KOPT-K1 (cell line): ENCODE data around the gene JAML.
"Not testable (repeated sequence)": the region's sequence is repeated elsewhere in the genome, so short reads cannot be mapped to it uniquely, and the experiment has no call there.

Experiments used
- H3K27ac ChIP-seq: fragments of 200-600 bp; sonication (generic); 2 replicates; pipeline ENCODE4 v1.5.1; 2016; ENCODE audit warnings: antibody characterized with exemption, mild to moderate bottlenecking, low read depth, low read length; ENCODE audit not compliant: poor library complexity, severe bottlenecking
- H3K36me3 ChIP-seq: fragments of 200-600 bp; sonication (generic); 2 replicates; pipeline ENCODE4 v1.5.1; 2017; ENCODE audit warnings: antibody characterized with exemption, mild to moderate bottlenecking, low read length, moderate library complexity; ENCODE audit not compliant: insufficient read depth
- H3K9me3 ChIP-seq: fragments of 200-600 bp; sonication (generic); 2 replicates; pipeline ENCODE4 v1.5.1; 2017; ENCODE audit warnings: antibody characterized with exemption, low read length, mild to moderate bottlenecking; ENCODE audit not compliant: insufficient read depth, poor library complexity, severe bottlenecking

Gene JAML

GRCh38 chr11:118200497-118200896 is 24.3 kb downstream of the JAML start:
- H3K36me3 ChIP-seq = no peaks in the 10 kb centered on the region
- H3K27ac ChIP-seq = no peak overlapping the region
- H3K9me3 ChIP-seq = no peaks in the 10 kb centered on the region

GRCh38 chr11:118199135-118199534 is 25.7 kb downstream of the JAML start:
- Histone ChIP-seq H3K27ac (no peak overlapping the region), H3K9me3 (no peaks in the 10 kb centered on the region), H3K36me3 (no peaks in the 10 kb centered on the region)

DNA sequence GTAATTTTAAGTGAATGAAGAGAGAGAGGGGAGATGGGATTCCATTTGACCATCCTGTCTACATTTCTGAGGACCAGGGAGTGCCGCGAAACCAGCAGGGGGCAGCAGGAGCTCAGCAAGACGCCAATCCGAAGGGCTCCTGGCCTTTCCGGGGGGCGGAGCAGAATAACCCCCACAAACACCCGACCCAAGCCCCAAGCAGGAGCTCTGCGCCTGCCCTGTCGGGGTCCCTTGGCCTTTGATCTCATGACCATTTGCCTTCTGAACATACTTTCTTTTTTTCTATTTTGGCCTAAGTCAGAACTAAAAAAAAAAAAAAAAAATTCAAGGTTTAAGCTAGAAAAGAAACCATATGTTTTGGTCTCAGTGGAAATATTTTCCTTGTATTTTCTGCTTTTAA is 26.4 kb downstream of the JAML start:
- Histone ChIP-seq H3K9me3 (no peaks in the 10 kb centered on the region), H3K36me3 (no peaks in the 10 kb centered on the region), H3K27ac (no peak overlapping the region)

- Histone ChIP-seq H3K36me3 (no peaks in the 10 kb centered on the region), H3K27ac (no peak overlapping the region), H3K9me3 (no peaks in the 10 kb centered on the region)
Observed at GRCh38 chr11:118194835-118195627, 29.8 kb downstream of the JAML start.

- Histone ChIP-seq H3K36me3 (no peaks in the 10 kb centered on the region), H3K27ac (no peak overlapping the region), H3K9me3 (no peaks in the 10 kb centered on the region)
Observed at GRCh38 chr11:118193910-118194566, 30.8 kb downstream of the JAML start.

DNA sequence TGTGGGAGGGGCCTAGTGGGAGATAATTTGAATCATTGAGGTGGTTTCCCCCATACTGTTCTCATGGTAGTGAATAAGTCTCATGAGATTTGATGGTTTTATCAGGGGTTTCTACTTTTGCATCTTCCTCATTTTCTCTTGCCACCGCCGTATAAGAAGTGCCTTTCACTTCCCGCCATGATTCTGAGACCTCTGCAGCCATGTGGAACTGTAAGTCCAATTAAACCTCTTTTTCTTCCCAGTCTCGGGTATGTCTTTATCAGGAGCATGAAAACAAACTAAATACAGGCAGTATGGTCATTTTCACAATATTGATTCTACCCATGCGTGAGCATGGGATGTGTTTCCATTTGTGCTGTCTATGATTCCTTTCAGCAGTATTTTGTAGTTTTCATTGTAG is 32.0 kb downstream of the JAML start:
- H3K9me3 ChIP-seq, H3K27ac ChIP-seq, H3K36me3 ChIP-seq: not testable (repeated sequence)

GRCh38 chr11:118190942-118191506 is 33.8 kb downstream of the JAML start:
- H3K9me3 ChIP-seq, H3K36me3 ChIP-seq, H3K27ac ChIP-seq: not testable (repeated sequence)

GRCh38 chr11:118186346-118187107 is 38.3 kb downstream of the JAML start:
- Histone ChIP-seq H3K36me3 (no peaks in the 10 kb centered on the region), H3K27ac (no peak overlapping the region), H3K9me3 (no peaks in the 10 kb centered on the region)

DNA sequence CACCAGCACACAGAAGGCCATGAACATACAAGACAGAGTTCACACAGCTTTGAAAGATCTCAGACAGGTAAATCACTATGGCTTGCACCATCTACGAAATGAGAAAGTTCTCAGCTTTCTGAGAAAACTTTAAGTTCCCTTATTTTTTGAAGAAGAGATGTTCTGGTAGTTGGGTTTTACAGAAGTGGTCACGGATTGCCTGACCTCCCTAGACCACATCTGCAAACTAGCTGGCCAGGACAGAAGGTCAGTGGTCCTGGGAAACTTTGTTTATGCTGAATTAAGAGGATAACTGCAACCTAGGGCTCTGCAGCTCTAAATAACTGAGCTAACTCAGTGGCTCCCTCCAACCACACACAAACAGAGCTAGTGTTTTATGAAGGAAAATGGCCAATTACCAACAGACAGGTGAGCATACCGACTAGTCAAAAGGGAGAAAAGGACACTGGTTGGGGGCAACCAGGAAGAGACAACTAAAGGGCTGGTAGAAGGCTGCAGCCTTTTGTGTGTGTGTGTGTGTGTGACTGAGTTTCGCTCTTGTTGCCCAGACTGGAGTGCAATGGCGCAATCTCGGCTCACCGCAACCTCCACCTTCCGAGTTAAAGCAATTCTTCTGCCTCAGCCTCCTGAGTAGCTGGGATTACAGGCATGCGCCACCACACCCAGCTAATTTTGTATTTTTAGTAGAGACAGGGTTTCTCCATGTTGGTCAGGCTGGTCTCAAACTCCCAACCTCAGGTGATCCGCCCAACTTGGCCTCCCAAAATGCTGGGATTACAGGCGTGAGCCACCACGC is 39.8 kb downstream of the JAML start:
- Histone ChIP-seq H3K27ac (no peak overlapping the region), H3K36me3 (no peaks in the 10 kb centered on the region), H3K9me3 (no peaks in the 10 kb centered on the region)

- H3K9me3 ChIP-seq, H3K36me3 ChIP-seq, H3K27ac ChIP-seq: not testable (repeated sequence)
Observed at GRCh38 chr11:118183691-118184090, 41.1 kb downstream of the JAML start.

DNA sequence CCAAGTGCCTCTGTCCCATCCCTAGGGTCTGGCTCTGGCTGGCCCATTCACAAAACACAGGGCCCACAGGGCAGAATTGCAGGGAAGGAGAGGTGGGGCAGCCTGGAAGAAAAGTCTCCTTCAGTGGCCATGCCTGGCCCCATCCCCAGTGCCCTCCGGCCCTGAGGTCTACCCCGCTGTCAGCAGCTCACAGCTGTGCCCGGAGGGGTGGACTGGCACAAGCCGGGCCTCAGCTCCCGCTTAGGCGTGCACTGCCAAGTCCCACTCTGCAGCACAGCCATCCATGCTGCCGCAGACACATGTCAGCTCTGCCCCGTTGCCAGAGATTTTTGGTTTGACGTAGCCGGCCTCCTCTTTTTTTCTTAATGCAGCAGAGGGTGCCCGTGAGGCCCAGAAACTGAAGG is 44.5 kb downstream of the JAML start:
- no peak overlapping the region for H3K27ac ChIP-seq
- H3K36me3 ChIP-seq = no peaks in the 10 kb centered on the region
- H3K9me3 ChIP-seq = no peaks in the 10 kb centered on the region

DNA sequence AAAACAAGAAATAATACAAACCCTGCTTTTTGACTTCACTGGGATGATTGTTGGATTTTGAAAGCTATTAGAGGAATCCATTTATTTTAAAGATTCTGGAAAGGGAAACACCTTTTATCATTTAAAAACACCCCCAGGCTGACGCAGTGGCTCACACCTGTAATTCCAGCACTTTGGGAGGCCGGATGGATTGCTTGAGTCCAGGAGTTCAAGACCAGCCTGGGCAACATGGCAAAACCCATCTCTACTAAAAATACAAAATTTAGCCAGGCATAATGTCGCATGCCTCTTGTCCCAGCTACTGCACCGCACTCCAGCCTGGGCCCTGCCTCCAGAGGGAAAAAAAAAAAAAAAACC is 48.1 kb downstream of the JAML start:
- Histone ChIP-seq H3K27ac (no peak overlapping the region), H3K9me3 (no peaks in the 10 kb centered on the region), H3K36me3 (no peaks in the 10 kb centered on the region)

DNA sequence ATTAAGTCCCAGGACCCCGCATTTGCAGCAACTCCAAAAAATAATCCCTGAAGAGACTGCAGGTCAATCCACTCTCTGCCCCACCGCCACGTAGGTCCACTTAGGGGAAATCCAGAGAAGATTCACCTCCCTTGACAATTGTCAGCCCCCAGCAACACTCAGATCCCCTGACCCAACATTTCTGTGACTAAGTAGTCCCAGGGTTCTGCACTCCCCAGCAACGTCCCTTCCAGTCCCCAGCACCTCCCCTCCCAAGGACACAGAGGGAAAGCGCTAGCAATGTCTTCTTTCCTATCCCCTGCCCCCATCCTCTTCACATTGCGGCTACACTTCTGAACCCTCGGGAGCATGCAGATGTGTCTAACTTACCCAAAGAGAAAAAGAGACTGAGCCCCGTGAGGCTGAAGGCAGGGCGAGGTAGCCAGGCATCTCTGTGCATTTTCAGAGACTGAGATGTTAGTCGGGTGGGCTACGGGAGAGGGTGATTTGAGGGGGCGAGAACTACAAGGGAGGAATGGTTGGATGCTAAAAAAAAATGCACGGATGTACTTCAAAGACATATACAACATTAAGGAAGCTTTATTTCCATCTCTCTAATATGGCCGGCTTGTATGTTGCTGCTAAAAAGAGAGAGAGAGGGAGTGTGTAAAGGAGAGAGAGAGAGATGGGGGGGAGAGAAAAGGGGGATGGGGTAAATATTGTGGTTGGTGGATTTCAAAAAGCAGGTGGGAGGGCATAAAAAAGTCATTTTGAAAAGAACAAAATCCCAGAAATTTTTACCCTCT is 48.6 kb downstream of the JAML start, which contains the start of gene SCN2B:
Gene SCN2B (minus strand): TSS at position 647 of the 785 bp plus-strand sequence. CDS start 208 bp downstream, at position 439.
- no peak within 1 kb of the TSS for H3K27ac ChIP-seq
- H3K9me3 ChIP-seq = no peaks in the 10 kb centered on the region
- no peaks in the 10 kb centered on the region for H3K36me3 ChIP-seq
